ENCODE results near the gene RBFOX2.

DNA sequence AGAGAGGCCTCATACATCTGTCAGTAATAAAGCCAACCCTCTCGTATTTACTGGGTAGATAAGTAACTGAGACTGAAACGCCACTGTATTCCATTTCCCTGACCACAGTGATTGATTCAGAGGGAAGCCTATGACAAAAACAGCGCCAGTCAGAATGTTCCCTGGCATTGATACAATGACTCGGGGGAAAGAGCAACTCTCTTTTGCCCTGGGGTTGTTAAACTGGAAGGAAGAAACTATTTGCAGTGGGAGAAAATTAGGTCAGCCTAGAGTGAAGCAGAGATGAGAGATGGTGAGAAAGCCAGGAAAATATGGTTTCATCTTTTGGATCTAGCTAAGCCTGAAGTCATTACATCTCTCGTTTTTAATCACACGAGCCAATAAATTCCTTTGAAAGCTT, 48.6 kb upstream of the RBFOX2 start:
- no peak for TF ChIP-seq CTCF (IDR thresholded peaks at IDR 0.05)
- TF ChIP-seq EZH2 (IDR thresholded peaks at IDR 0.05; ENCODE audit: borderline replicate concordance, insufficient read depth, low read depth, low read length, poor library complexity, severe bottlenecking): no peak

Data from B cell (primary cell).